ENCODE measurements around the gene TRAPPC2L. TPM values are rescaled to one million over a fixed set of nuclear protein-coding genes. Genes with fewer than 3 reads are reported as not detected.

The TRAPPC2L gene
- total and polyA plus RNA-seq, 2 experiments from 2014 or later, result 58.7 to 215 TPM

DNA sequence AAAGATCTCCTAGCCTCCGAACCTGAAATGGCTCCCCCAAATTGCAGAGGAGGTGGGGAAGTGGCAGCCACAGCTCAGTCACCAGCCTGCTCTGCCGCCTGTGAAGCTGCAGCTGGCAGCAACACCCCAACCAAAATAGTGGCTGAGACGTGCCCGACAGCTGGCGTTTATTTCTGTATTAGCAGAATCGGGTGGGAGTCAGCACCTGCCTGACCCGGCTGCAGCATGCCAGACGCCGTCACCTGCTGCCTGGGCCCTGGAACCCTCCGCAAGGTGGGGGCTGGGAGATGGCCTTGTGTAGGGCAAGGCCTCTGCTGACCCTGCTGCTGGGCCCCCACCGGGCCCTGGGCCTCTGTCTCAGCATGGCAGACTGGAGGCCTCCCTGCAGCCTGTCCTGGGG is 27.0 kb downstream of the TRAPPC2L start:
- no peak overlapping the region for H2AFZ ChIP-seq
- no peak overlapping the region for H3K4me3 ChIP-seq
- TF ChIP-seq, protein P1, sequence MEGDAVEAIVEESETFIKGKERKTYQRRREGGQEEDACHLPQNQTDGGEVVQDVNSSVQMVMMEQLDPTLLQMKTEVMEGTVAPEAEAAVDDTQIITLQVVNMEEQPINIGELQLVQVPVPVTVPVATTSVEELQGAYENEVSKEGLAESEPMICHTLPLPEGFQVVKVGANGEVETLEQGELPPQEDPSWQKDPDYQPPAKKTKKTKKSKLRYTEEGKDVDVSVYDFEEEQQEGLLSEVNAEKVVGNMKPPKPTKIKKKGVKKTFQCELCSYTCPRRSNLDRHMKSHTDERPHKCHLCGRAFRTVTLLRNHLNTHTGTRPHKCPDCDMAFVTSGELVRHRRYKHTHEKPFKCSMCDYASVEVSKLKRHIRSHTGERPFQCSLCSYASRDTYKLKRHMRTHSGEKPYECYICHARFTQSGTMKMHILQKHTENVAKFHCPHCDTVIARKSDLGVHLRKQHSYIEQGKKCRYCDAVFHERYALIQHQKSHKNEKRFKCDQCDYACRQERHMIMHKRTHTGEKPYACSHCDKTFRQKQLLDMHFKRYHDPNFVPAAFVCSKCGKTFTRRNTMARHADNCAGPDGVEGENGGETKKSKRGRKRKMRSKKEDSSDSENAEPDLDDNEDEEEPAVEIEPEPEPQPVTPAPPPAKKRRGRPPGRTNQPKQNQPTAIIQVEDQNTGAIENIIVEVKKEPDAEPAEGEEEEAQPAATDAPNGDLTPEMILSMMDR (IDR thresholded peaks at IDR 0.05; ENCODE audit: poor library complexity), result no peak
- TF ChIP-seq EZH2 (IDR thresholded peaks at IDR 0.05; ENCODE audit: borderline replicate concordance) (no peak), EZH2phosphoT487 (IDR thresholded peaks at IDR 0.05; ENCODE audit: low read depth, severe bottlenecking, unreplicated experiment) (no peak)
- H3K9me2 ChIP-seq (replicated peaks; ENCODE audit: insufficient read depth), result no peaks in the 10 kb centered on the region
- H3K9me3 ChIP-seq (ENCODE audit: low read depth), result no peaks in the 10 kb centered on the region
- no peaks in the 10 kb centered on the region for H3K79me2 ChIP-seq
- no peak for DNase-seq (ENCODE audit: low spot score)
- no peak overlapping the region for H3K27ac ChIP-seq
- WGBS (ENCODE audit: low lambda C conversion rate, missing lambda C conversion rate), result 84% methylated on average over 11 of the region's 11 CpGs
- H3K27me3 ChIP-seq, result no peaks in the 10 kb centered on the region
- peaks cover 15% of the 10 kb centered on the region for H3K4me1 ChIP-seq (ENCODE audit: insufficient read depth)
- no peaks in the 10 kb centered on the region for H4K20me1 ChIP-seq (ENCODE audit: insufficient read depth, poor library complexity, severe bottlenecking)
- H3K4me2 ChIP-seq, result no peak overlapping the region
- H3K36me3 ChIP-seq (replicated peaks; ENCODE audit: insufficient read depth, low read depth), result no peaks in the 10 kb centered on the region

DNA sequence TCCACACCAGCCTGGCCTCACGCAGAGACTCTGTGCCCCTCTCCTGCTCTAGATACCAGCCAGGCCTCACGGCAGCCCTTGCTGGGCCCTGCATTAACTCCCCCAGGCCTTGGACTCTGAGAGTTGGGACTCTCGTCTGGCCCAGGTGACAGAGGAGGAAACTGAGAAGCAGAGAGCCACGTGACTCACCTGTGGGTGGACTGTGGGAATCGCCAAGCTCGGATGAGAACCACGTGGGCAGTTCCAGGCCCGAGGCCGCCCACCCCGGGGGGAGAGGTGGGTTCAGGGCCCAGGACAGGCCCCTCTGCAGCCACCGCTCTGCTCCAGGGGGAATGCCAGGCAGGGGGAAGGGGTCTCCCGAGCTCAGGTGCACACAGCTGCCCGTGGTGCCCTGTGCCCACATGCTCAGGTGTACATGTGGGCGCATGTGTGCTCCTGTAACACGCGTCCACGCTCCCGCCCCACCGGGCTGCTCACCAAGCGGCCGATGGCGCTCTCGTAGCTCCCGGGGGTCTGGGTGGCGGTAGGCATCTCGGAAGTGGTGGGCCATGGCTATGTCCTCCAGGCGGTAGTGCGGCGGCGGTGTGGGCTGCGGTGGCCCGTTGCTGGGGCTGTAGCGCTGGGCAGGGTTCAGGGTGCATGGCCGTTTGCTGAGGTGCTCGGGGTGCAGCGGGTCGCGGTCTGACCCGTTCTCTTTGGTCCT is 27.8 kb downstream of the TRAPPC2L start:
- DNase-seq (ENCODE audit: low spot score), result no peak
- Histone ChIP-seq H4K20me1 (ENCODE audit: insufficient read depth, poor library complexity, severe bottlenecking) (no peaks in the 10 kb centered on the region), H3K9me2 (replicated peaks; ENCODE audit: insufficient read depth) (no peaks in the 10 kb centered on the region), H3K27me3 (no peaks in the 10 kb centered on the region), H3K9me3 (ENCODE audit: low read depth) (no peaks in the 10 kb centered on the region), H3K79me2 (no peaks in the 10 kb centered on the region), H2AFZ (no peak overlapping the region), H3K4me3 (no peak overlapping the region), H3K27ac (no peak overlapping the region), H3K4me1 (ENCODE audit: insufficient read depth) (peaks cover 15% of the 10 kb centered on the region), H3K36me3 (replicated peaks; ENCODE audit: insufficient read depth, low read depth) (no peaks in the 10 kb centered on the region), H3K4me2 (no peak overlapping the region)
- no peak for TF ChIP-seq EZH2phosphoT487 (IDR thresholded peaks at IDR 0.05; ENCODE audit: low read depth, severe bottlenecking, unreplicated experiment)
- TF ChIP-seq EZH2 (IDR thresholded peaks at IDR 0.05; ENCODE audit: borderline replicate concordance), result no peak
- TF ChIP-seq, protein P1 (IDR thresholded peaks at IDR 0.05; ENCODE audit: poor library complexity), result no peak
- 95% methylated on average over 35 of the region's 39 CpGs for WGBS (ENCODE audit: low lambda C conversion rate, missing lambda C conversion rate)

DNA sequence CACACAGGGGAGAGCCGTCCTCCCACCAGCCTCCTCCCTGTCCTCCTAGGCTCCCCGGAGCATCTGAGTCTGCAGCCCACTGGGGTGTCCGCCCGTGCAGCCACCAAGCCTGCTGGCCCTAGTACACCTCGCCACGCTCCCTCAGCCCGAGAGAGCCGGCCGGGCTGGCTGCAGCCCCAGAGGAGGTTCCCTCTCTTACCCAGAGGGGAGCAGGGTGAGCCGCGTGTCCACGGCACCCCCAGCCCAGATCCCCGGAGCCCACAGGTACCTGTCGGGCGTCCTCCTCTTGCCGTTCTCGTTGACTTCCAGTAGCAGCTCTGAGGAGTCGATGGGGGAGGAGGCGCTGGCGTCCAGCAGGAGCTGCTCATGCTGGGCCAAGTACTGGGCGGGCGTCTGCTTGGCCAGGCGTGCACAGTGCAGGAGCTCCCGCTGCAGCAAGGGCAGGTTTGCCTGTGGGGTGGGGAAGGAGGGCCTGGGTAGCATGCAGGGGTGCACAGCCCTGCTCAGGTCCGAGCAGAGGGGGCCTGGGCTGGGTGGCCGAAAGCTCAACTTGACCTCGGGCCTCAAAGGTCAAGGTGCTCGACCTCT is 28.9 kb downstream of the TRAPPC2L start:
- H4K20me1 ChIP-seq (ENCODE audit: insufficient read depth, poor library complexity, severe bottlenecking), result no peaks in the 10 kb centered on the region
- no peaks in the 10 kb centered on the region for H3K9me2 ChIP-seq (replicated peaks; ENCODE audit: insufficient read depth)
- H3K4me2 ChIP-seq, result no peak overlapping the region
- no peak overlapping the region for H3K27ac ChIP-seq
- no peak for TF ChIP-seq EZH2phosphoT487 (IDR thresholded peaks at IDR 0.05; ENCODE audit: low read depth, severe bottlenecking, unreplicated experiment)
- TF ChIP-seq EZH2 (IDR thresholded peaks at IDR 0.05; ENCODE audit: borderline replicate concordance), result no peak
- TF ChIP-seq, protein P1 (IDR thresholded peaks at IDR 0.05; ENCODE audit: poor library complexity), result no peak
- H3K27me3 ChIP-seq, result no peaks in the 10 kb centered on the region
- H3K36me3 ChIP-seq (replicated peaks; ENCODE audit: insufficient read depth, low read depth), result no peaks in the 10 kb centered on the region
- H3K79me2 ChIP-seq, result no peaks in the 10 kb centered on the region
- DNase-seq (ENCODE audit: low spot score), result no peak
- H3K9me3 ChIP-seq (ENCODE audit: low read depth), result no peaks in the 10 kb centered on the region
- no peak overlapping the region for H3K4me3 ChIP-seq
- H2AFZ ChIP-seq, result no peak overlapping the region
- H3K4me1 ChIP-seq (ENCODE audit: insufficient read depth), result peaks cover 12% of the 10 kb centered on the region
- 92% methylated on average over 27 of the region's 28 CpGs for WGBS (ENCODE audit: low lambda C conversion rate, missing lambda C conversion rate)

All from hepatocyte (in vitro differentiated cells).